Measurements from ENCODE around the gene SLC25A17.
"Not testable (repeated sequence)": the region's sequence is repeated elsewhere in the genome, so short reads cannot be mapped to it uniquely, and the experiment has no call there.

Gene SLC25A17

DNA sequence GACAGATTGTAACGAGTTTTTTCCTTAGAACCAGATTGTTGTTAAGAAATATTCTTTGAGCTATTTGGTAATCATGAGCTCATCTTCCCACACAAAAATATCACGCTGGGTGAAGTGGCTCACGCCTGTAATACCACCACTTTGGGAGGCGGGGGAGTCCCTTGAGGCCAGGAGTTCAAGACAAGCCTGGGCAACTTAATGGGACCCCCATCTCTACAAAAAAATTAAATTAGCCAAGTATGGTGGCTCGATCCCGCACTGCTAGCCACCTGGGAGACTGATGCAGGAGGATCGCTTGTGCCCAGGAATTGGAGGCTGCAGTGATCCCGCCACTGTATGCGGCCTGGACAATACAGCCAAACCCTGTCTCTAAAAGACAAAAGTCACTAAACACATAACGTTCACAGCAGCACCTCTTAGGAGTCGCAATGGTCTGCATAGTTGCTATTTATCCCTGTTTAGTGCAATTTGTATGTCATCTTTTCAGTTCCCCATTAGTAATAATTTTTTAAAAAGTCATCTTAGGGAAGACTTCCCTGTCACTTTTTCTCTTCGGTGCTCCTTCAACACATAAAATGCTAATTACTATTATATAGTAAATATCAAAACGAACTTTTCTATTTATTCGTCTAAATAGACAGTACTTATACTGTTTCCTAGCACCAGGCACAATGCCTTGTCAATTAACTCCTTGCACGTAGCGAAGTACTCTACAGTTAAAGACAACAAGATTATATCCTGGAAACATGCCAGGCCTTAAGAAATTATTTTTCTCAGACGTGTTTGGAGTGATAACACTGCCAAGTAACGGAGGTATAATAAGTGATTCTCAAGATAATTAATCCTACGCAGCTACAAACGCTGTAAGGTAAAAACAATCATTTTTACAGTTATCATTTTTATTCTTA lies 36.2 kb upstream of the SLC25A17 start:
- WGBS (ENCODE audit: extremely low coverage, insufficient coverage, insufficient read length): no CpG with 5 or more reads among the region's 20 CpGs
- peak overlapping the region; percentile 30 for H3K4me3 ChIP-seq (ENCODE audit: low read depth, low read length)
- no peak overlapping the region for H2AK5ac ChIP-seq (ENCODE audit: low read length)
- no peak overlapping the region for H3K18ac ChIP-seq (ENCODE audit: low read length)
- H2BK12ac ChIP-seq (ENCODE audit: low read length): no peak overlapping the region
- no peak overlapping the region for H3K27ac ChIP-seq (ENCODE audit: low read depth, low read length)
- peak overlapping the region; percentile 88 for H3K4ac ChIP-seq (ENCODE audit: low read depth, low read length)
- no peak overlapping the region for H2BK120ac ChIP-seq (ENCODE audit: insufficient read depth, low read length, poor library complexity)
- H3K27me3 ChIP-seq (ENCODE audit: insufficient read depth, low read length): no peaks in the 10 kb centered on the region
- no peak overlapping the region for H2AFZ ChIP-seq (ENCODE audit: insufficient read depth, low read length, poor library complexity)
- H3K9ac ChIP-seq (ENCODE audit: low read length): peak overlapping the region; percentile 70
- peaks cover 2% of the 10 kb centered on the region in 2 experiments for H3K36me3 ChIP-seq (ENCODE audit: control insufficient read depth in 1 of 2, insufficient read depth in 2 of 2, low read length in 2 of 2)
- H3K9me3 ChIP-seq (ENCODE audit: insufficient read depth, low read depth, low read length): no peaks in the 10 kb centered on the region
- H2BK5ac ChIP-seq (ENCODE audit: low read depth, low read length, poor library complexity): no peak overlapping the region
- H3K79me1 ChIP-seq (ENCODE audit: low read length): peaks cover 13% of the 10 kb centered on the region
- no peak overlapping the region for H3K23ac ChIP-seq (ENCODE audit: low read length)
- H4K91ac ChIP-seq (ENCODE audit: low read depth, low read length): no peak overlapping the region
- no peak overlapping the region for H4K12ac ChIP-seq (ENCODE audit: low read depth, low read length)
- no peak for DNase-seq
- H3K4me1 ChIP-seq (ENCODE audit: control insufficient read depth in 1 of 2, insufficient read depth in 2 of 2, low read length in 2 of 2): peaks cover 7 to 8% of the 10 kb centered on the region in 2 experiments
- H3K79me2 ChIP-seq (ENCODE audit: control insufficient read depth, insufficient read depth, low read length, poor library complexity): peaks cover 27% of the 10 kb centered on the region
- peak overlapping the region; percentile 88 for H3K4me2 ChIP-seq (ENCODE audit: low read length)
- no peak overlapping the region for H4K8ac ChIP-seq (ENCODE audit: low read depth, low read length)
- H3K14ac ChIP-seq (ENCODE audit: low read length): no peak overlapping the region

GRCh38 chr22:40853961-40854360 lies 34.8 kb upstream of the SLC25A17 start:
- Histone ChIP-seq H3K9me3 (ENCODE audit: insufficient read depth, low read depth, low read length) (no peaks in the 10 kb centered on the region), H3K79me2 (ENCODE audit: control insufficient read depth, insufficient read depth, low read length, poor library complexity) (peaks cover 27% of the 10 kb centered on the region), H2AK5ac (ENCODE audit: low read length) (no peak overlapping the region), H3K4ac (ENCODE audit: low read depth, low read length) (peak overlapping the region; percentile 98), H3K9ac (ENCODE audit: low read length) (no peak overlapping the region), H3K23ac (ENCODE audit: low read length) (no peak overlapping the region), H2AFZ (ENCODE audit: insufficient read depth, low read length, poor library complexity) (no peak overlapping the region), H4K12ac (ENCODE audit: low read depth, low read length) (no peak overlapping the region), H3K4me1 (ENCODE audit: control insufficient read depth in 1 of 2, insufficient read depth in 2 of 2, low read length in 2 of 2) (peaks cover 7 to 8% of the 10 kb centered on the region in 2 experiments), H3K27me3 (ENCODE audit: insufficient read depth, low read length) (no peaks in the 10 kb centered on the region), H3K4me2 (ENCODE audit: low read length) (peak overlapping the region; percentile 33), H3K79me1 (ENCODE audit: low read length) (peaks cover 13% of the 10 kb centered on the region), H4K8ac (ENCODE audit: low read depth, low read length) (no peak overlapping the region), H3K27ac (ENCODE audit: low read depth, low read length) (no peak overlapping the region), H4K91ac (ENCODE audit: low read depth, low read length) (no peak overlapping the region), H3K4me3 (ENCODE audit: low read depth, low read length) (no peak overlapping the region), H2BK12ac (ENCODE audit: low read length) (no peak overlapping the region), H2BK5ac (ENCODE audit: low read depth, low read length, poor library complexity) (no peak overlapping the region), H3K36me3 (ENCODE audit: control insufficient read depth in 1 of 2, insufficient read depth in 2 of 2, low read length in 2 of 2) (peaks cover 10% of the 10 kb centered on the region in 2 experiments), H3K14ac (ENCODE audit: low read length) (no peak overlapping the region), H2BK120ac (ENCODE audit: insufficient read depth, low read length, poor library complexity) (no peak overlapping the region), H3K18ac (ENCODE audit: low read length) (no peak overlapping the region)
- DNase-seq: no peak
- WGBS (ENCODE audit: extremely low coverage, insufficient coverage, insufficient read length): no CpG with 5 or more reads among the region's 3 CpGs

GRCh38 chr22:40853333-40853732 lies 34.2 kb upstream of the SLC25A17 start:
- DNase-seq: no peak
- H4K8ac ChIP-seq (ENCODE audit: low read depth, low read length): no peak overlapping the region
- H3K23ac ChIP-seq (ENCODE audit: low read length): no peak overlapping the region
- no peak overlapping the region for H2BK5ac ChIP-seq (ENCODE audit: low read depth, low read length, poor library complexity)
- no peaks in the 10 kb centered on the region for H3K27me3 ChIP-seq (ENCODE audit: insufficient read depth, low read length)
- no peak overlapping the region for H3K4me2 ChIP-seq (ENCODE audit: low read length)
- H3K9me3 ChIP-seq (ENCODE audit: insufficient read depth, low read depth, low read length): no peaks in the 10 kb centered on the region
- H3K4ac ChIP-seq (ENCODE audit: low read depth, low read length): peak overlapping the region; percentile 62
- H4K91ac ChIP-seq (ENCODE audit: low read depth, low read length): no peak overlapping the region
- H4K12ac ChIP-seq (ENCODE audit: low read depth, low read length): no peak overlapping the region
- no peak overlapping the region for H3K18ac ChIP-seq (ENCODE audit: low read length)
- H3K36me3 ChIP-seq (ENCODE audit: control insufficient read depth in 1 of 2, insufficient read depth in 2 of 2, low read length in 2 of 2): peaks cover 13% of the 10 kb centered on the region in 2 experiments
- no peak overlapping the region for H2AK5ac ChIP-seq (ENCODE audit: low read length)
- no peak overlapping the region for H3K9ac ChIP-seq (ENCODE audit: low read length)
- no peak overlapping the region for H2BK12ac ChIP-seq (ENCODE audit: low read length)
- no peak overlapping the region for H2BK120ac ChIP-seq (ENCODE audit: insufficient read depth, low read length, poor library complexity)
- H3K79me2 ChIP-seq (ENCODE audit: control insufficient read depth, insufficient read depth, low read length, poor library complexity): peaks cover 27% of the 10 kb centered on the region
- H3K79me1 ChIP-seq (ENCODE audit: low read length): peaks cover 13% of the 10 kb centered on the region
- H3K4me3 ChIP-seq (ENCODE audit: low read depth, low read length): no peak overlapping the region
- H3K14ac ChIP-seq (ENCODE audit: low read length): no peak overlapping the region
- WGBS (ENCODE audit: extremely low coverage, insufficient coverage, insufficient read length): no CpG with 5 or more reads among the region's 1 CpG
- H3K27ac ChIP-seq (ENCODE audit: low read depth, low read length): no peak overlapping the region
- H2AFZ ChIP-seq (ENCODE audit: insufficient read depth, low read length, poor library complexity): no peak overlapping the region
- H3K4me1 ChIP-seq (ENCODE audit: control insufficient read depth in 1 of 2, insufficient read depth in 2 of 2, low read length in 2 of 2): peaks cover 7 to 8% of the 10 kb centered on the region in 2 experiments

GRCh38 chr22:40845816-40846215 lies 26.7 kb upstream of the SLC25A17 start:
- not testable (repeated sequence) for H3K14ac ChIP-seq (ENCODE audit: low read length); H3K9me3 ChIP-seq (ENCODE audit: insufficient read depth, low read depth, low read length); H2BK12ac ChIP-seq (ENCODE audit: low read length); H3K4me2 ChIP-seq (ENCODE audit: low read length); H3K79me1 ChIP-seq (ENCODE audit: low read length); H3K23ac ChIP-seq (ENCODE audit: low read length); H2BK120ac ChIP-seq (ENCODE audit: insufficient read depth, low read length, poor library complexity); H4K91ac ChIP-seq (ENCODE audit: low read depth, low read length); H2BK5ac ChIP-seq (ENCODE audit: low read depth, low read length, poor library complexity); H4K12ac ChIP-seq (ENCODE audit: low read depth, low read length); H3K27me3 ChIP-seq (ENCODE audit: insufficient read depth, low read length); H3K27ac ChIP-seq (ENCODE audit: low read depth, low read length); H2AFZ ChIP-seq (ENCODE audit: insufficient read depth, low read length, poor library complexity); H2AK5ac ChIP-seq (ENCODE audit: low read length); H3K9ac ChIP-seq (ENCODE audit: low read length); H3K79me2 ChIP-seq (ENCODE audit: control insufficient read depth, insufficient read depth, low read length, poor library complexity); H3K4me3 ChIP-seq (ENCODE audit: low read depth, low read length); H3K18ac ChIP-seq (ENCODE audit: low read length); H3K4ac ChIP-seq (ENCODE audit: low read depth, low read length); H3K4me1 ChIP-seq (ENCODE audit: control insufficient read depth in 1 of 2, insufficient read depth in 2 of 2, low read length in 2 of 2); H4K8ac ChIP-seq (ENCODE audit: low read depth, low read length)
- no CpG with 5 or more reads among the region's 11 CpGs for WGBS (ENCODE audit: extremely low coverage, insufficient coverage, insufficient read length)
- peak in 1 of 2 donors; percentile 41 for DNase-seq
- peaks cover 35 to 40% of the 10 kb centered on the region in 2 experiments for H3K36me3 ChIP-seq (ENCODE audit: control insufficient read depth in 1 of 2, insufficient read depth in 2 of 2, low read length in 2 of 2)
